Measurements from ENCODE around the gene GNPTAB.

DNA sequence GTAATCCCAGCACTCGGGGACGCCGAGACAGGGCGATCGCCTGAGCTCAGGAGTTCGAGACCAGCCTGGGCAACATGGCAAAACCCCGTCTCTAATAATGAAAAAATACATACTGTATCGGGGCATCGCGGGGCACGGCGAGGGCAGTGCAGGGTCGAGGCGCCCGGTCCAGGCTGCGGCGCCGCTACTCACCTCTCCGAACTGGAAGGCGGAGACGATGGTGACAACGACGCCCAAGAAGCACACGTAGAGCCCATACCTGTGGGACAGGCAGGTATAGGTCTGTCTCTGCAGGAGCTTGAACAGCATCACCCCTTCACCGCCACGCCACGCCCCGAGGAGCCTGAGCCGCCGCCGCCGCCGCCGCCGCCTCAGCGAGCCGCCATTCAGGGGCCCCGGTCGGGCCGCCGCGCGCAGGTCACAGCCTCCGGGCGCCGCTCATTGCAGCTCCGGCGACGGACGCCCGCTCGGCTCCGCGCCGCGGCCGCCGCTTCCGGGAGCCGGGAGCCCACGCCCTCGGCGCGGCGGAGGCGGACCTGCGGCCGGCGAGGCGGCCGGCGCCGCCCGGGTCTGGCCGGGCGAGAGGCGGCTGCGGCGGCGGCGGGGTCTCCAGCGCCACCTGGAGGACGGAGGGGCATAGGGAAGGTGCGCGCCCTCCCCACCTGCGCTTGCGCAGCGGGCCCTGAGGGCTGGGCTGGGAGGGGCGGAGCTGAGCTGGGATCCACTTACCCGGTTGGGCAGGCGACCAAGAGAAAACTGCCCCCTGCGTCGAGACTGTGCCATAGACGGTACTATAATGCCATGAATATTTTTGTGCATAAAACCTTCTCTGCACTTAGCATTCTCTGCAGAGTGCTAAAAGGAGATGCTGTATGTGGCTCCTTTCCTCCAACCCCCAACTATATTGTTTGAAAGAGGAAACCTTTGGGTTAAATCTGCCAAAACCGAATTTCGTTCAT lies at the start of gene GNPTAB:
- TF ChIP-seq FOXA1 (IDR thresholded peaks at IDR 0.05), result no peak
- TF ChIP-seq SP1 (IDR thresholded peaks at IDR 0.05), result no peak
- TF ChIP-seq BHLHE40 (IDR thresholded peaks at IDR 0.05; ENCODE audit: borderline replicate concordance), result no peak
- TF ChIP-seq FOXK2 (IDR thresholded peaks at IDR 0.05), result no peak
- no peak for TF ChIP-seq ELF4 (IDR thresholded peaks at IDR 0.05)
- TF ChIP-seq ARNT (IDR thresholded peaks at IDR 0.05), result no peak
- TF ChIP-seq NFRKB (IDR thresholded peaks at IDR 0.05), result no peak
- no peak for TF ChIP-seq L3MBTL2 (conservative IDR thresholded peaks at IDR 0.05)
- no peak for TF ChIP-seq HDGF (IDR thresholded peaks at IDR 0.05; ENCODE audit: borderline replicate concordance)
- no peak for TF ChIP-seq SUZ12 (IDR thresholded peaks at IDR 0.05)
- TF ChIP-seq FOXM1 (IDR thresholded peaks at IDR 0.05; ENCODE audit: borderline replicate concordance), result no peak
- TF ChIP-seq TARDBP (IDR thresholded peaks at IDR 0.05), result no peak
